ENCODE results near the gene PRODH. TPM values are rescaled to one million over a fixed set of nuclear protein-coding genes. Genes with fewer than 3 reads are reported as not detected.
A peak's percentile ranks its signal among the peaks of the same experiment; 100 is the strongest.
"Not testable (repeated sequence)": the region's sequence is repeated elsewhere in the genome, so short reads cannot be mapped to it uniquely, and the experiment has no call there.

PRODH gene
- total RNA-seq, 2 donors from 2014 or later = not detected

DNA sequence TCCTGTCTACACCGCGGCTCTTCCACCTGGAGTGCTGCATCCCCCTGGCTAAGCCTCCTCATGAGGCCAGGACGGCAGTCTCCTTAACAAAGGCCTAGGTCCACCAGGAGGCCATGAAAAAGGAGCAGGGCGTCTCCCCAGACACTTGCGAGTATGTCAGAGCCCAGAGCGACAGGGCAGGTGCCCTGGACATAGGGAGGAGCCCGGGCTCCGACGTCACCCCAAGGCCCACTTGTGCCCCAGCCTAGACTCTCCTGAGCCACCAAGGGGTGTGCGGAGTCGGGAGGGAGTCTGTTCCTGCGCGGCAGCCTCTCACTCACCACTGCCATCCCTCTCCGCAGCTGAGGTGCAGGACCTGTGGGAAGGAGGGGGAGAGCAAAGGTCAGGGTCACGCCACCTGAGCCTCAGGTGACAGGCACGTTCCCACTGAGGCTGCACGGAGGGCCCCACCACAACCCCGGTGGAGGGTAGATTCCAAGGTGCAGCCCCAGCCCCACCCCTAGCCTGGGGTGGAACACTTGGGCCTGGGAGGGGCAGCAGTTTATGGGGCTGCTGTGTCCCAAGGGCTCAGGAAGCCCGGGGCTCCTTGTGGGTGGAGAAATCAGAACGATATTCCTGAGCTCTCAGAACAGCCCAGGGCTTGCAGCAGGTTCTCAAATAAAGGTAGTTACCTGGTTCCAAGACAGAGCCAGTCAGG lies 10.6 kb downstream of the PRODH start:
- DNase-seq (no peak), ATAC-seq (no peak)
- no peaks in the 10 kb centered on the region for H3K36me3 Mint-ChIP-seq (ENCODE audit: low read depth)
- H3K9me3 ChIP-seq (ENCODE audit: control insufficient read depth, low read length, poor library complexity, severe bottlenecking) = no peaks in the 10 kb centered on the region
- H3K4me1 Mint-ChIP-seq = no peaks in the 10 kb centered on the region
- no peaks in the 10 kb centered on the region for H3K27me3 Mint-ChIP-seq
- H3K4me3 Mint-ChIP-seq = no peak overlapping the region
- H3K27ac Mint-ChIP-seq = no peak overlapping the region

DNA sequence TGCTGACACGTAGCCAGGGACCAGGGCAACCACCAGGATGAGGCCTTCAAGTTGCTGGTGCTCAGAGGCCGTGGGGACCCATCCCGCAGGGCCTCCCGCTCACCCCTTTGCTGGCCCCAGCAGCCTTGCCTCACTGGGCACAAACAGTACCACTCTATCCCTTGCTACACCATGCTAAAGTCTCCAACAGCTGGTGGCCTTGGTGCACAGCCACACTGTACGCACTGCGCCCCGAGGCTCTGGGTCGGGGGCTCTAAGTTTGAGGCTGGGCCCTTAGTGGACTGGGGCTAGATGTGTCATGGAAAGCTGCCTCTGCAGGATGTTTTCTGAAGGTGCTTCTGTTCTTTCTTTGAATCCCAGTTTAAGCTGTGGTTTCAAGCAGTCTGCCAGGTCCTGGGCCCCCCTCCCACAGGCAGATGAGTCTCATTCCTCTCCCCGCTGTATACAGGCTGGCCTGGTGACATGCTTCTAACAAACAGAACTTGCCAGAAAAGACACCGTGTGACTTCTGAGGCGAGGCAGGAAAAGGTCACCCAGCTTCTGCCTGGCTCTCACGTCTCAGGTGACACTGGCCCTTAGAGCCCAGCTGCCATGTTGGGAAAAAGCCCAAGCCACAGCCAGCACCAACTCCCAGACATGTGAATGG lies 15.7 kb downstream of the PRODH start:
- not testable (repeated sequence) for H3K36me3 Mint-ChIP-seq (ENCODE audit: low read depth); H3K4me3 Mint-ChIP-seq; H3K4me1 Mint-ChIP-seq; H3K27ac Mint-ChIP-seq; DNase-seq; H3K9me3 ChIP-seq (ENCODE audit: control insufficient read depth, low read length, poor library complexity, severe bottlenecking); H3K27me3 Mint-ChIP-seq; ATAC-seq

DNA sequence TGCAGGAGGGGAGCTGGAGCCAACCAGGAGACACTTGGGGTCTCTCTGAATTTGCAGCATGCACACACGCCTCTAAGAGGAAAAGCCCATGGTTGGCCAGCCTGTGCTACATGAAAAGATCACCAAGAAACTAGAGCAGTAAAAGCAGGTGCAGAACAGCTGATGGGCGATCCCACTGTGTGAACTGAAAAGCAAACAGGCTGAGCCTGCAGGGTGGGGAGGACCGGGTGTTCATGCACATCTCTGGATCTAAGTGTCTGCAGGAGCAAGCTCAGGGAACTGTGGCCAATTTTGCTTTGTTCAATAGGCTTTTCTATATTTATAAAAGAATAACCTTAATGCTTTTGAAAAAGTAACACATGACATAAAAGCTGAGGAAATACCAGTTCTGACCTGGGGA lies 18.3 kb downstream of the PRODH start:
- H3K36me3 Mint-ChIP-seq (ENCODE audit: low read depth); ATAC-seq; H3K4me3 Mint-ChIP-seq; H3K4me1 Mint-ChIP-seq; DNase-seq; H3K27ac Mint-ChIP-seq; H3K9me3 ChIP-seq (ENCODE audit: control insufficient read depth, low read length, poor library complexity, severe bottlenecking); H3K27me3 Mint-ChIP-seq: not testable (repeated sequence)

DNA sequence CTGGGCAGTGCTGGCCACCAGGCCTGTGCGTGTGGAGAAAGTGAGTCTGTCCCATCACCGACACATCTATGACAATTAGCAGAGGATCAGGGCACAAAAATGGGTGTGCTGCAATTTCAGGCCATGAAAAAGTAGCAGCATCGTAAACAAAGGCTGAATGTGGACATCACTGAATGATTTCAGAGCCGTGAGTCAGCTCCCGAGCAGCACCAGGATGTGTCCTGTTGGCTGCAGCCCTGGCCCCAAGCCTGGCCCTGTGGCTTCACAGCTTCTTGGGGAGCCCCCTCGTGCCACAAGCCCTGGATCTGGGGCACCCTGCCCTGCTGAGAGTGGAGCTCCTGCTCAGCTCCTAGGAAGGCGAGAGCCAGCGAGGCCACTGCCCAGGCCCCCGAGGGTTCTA lies 20.5 kb downstream of the PRODH start:
- H3K9me3 ChIP-seq (ENCODE audit: control insufficient read depth, low read length, poor library complexity, severe bottlenecking); ATAC-seq; H3K4me3 Mint-ChIP-seq; DNase-seq; H3K4me1 Mint-ChIP-seq; H3K27ac Mint-ChIP-seq; H3K27me3 Mint-ChIP-seq; H3K36me3 Mint-ChIP-seq (ENCODE audit: low read depth): not testable (repeated sequence)

DNA sequence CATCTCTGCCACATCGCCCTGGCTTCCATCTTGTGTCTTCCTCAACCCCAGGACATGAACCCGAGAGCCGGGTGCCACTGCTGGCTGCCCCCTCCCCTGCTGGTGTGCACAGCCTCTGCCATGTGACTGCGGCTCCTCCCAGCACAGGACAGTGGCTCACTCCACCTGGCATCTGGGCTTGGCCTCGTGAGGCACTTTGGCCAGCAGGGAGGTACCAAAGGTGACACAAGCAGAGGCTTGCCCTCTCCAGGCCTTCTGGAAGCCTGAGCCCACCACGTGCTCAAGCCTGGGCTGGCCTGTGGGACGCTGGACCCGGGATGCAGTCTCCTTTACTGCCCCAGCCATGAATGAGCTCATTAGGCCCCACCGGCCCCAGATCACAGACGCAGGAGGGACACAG lies 21.5 kb downstream of the PRODH start:
- not testable (repeated sequence) for H3K4me3 Mint-ChIP-seq; H3K4me1 Mint-ChIP-seq; ATAC-seq; DNase-seq; H3K9me3 ChIP-seq (ENCODE audit: control insufficient read depth, low read length, poor library complexity, severe bottlenecking); H3K27me3 Mint-ChIP-seq; H3K27ac Mint-ChIP-seq; H3K36me3 Mint-ChIP-seq (ENCODE audit: low read depth)

DNA sequence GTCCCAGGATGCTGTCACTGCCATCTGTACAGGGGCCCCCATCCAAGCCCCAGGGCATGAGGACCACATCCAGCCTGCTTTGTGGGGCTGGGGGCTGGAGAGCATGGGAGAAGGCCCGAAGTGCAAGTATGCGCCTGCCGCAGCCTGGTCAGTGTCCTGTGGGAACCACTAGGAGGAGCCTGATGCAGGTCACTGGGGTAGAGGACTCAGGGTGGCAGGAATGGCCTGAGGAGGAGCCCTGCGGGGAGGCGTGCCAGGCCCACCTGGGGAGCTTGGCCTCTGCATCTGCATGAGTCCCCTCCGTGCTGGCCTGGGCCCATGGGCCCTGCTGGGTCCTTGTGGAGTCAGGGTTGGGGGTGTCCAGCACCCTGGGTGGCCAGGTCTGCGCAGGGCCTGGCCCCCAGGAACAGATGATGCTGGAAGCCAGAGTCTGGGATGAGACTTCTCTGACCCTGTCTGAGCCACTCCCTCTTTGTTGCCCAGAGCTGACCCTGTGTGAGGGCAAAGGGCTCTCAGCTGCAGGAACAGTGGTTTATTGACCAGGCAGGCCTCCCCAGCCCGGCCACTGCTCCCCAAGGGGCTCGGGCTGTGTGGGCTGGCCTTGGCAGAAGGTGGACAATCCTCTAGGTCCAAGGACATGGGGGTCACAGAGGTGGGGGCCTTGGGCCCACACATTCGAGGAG lies 23.7 kb downstream of the PRODH start:
- H3K4me1 Mint-ChIP-seq; H3K27me3 Mint-ChIP-seq; H3K9me3 ChIP-seq (ENCODE audit: control insufficient read depth, low read length, poor library complexity, severe bottlenecking); H3K4me3 Mint-ChIP-seq; ATAC-seq; H3K36me3 Mint-ChIP-seq (ENCODE audit: low read depth); H3K27ac Mint-ChIP-seq; DNase-seq: not testable (repeated sequence)

DNA sequence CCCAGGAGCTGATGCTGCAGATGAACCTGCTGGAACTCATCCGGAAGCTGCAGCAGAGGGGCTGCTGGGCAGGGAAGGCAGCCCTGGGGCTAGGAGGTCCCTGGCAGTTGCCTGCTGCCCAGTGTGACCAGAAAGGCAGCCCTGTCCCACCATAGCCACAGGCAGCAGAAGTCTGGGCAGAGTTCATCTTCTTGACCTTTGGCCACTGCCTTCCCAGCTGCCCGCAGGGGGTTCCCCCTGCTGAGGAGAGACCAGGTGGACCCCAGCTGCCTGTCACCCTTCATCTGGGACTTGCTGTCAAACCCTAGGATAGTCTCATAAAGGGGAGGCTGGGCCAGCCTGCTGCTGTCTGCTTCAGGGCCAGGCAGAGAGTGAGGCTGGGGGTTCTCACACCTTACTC lies 24.6 kb downstream of the PRODH start:
- H3K27ac Mint-ChIP-seq; ATAC-seq; H3K27me3 Mint-ChIP-seq; H3K36me3 Mint-ChIP-seq (ENCODE audit: low read depth); H3K4me3 Mint-ChIP-seq; H3K4me1 Mint-ChIP-seq; DNase-seq; H3K9me3 ChIP-seq (ENCODE audit: control insufficient read depth, low read length, poor library complexity, severe bottlenecking): not testable (repeated sequence)

DNA sequence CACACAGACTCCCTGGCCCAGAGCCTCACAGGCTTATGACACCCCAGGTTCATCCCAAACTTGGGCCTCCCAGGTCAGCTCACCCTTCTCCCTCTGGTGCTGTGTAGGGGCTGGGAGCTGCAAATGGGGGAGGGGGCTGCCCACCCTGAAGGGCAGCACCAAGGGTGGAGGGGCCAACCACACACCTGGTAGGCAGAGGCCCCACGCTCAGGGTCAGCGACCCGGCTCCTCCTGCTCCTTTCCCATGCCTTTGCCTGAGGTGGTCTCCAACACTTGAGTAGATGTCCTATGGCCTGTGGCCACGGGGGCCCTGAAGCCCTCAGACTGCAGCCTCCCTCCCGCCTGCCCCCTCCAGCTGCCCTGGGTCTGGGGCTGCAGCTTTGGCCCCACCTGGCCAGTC lies 26.5 kb downstream of the PRODH start:
- H3K9me3 ChIP-seq (ENCODE audit: control insufficient read depth, low read length, poor library complexity, severe bottlenecking) = no peaks in the 10 kb centered on the region
- no peak overlapping the region for H3K4me3 Mint-ChIP-seq
- no peak overlapping the region for H3K27ac Mint-ChIP-seq
- no peaks in the 10 kb centered on the region for H3K4me1 Mint-ChIP-seq
- DNase-seq (no peak), ATAC-seq (no peak)
- no peaks in the 10 kb centered on the region for H3K36me3 Mint-ChIP-seq (ENCODE audit: low read depth)
- no peaks in the 10 kb centered on the region for H3K27me3 Mint-ChIP-seq

DNA sequence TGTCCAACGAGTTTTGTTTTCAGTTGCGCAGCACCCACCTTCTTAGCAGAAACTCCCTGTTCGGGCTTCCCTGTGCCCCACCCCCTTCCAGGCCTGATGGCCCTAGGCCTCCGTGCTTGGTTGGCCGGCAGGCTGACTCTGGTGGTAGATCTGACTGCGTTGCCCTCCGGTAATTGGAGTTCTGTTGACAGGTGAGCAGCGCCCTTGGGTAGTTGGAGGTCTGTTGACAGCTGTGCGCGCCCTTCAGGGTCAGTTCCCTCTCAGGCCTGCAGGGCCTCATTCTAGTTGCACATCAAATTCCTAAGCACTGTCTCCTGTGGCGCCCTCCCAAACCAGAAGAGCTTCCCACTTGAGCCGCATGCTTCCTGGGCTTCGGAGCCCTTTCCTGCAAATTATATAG lies 29.2 kb downstream of the PRODH start:
- H3K9me3 ChIP-seq (ENCODE audit: control insufficient read depth, low read length, poor library complexity, severe bottlenecking) = no peaks in the 10 kb centered on the region
- H3K4me1 Mint-ChIP-seq = no peaks in the 10 kb centered on the region
- DNase-seq (no peak), ATAC-seq (no peak)
- no peaks in the 10 kb centered on the region for H3K27me3 Mint-ChIP-seq
- H3K4me3 Mint-ChIP-seq = no peak overlapping the region
- H3K27ac Mint-ChIP-seq = no peak overlapping the region
- H3K36me3 Mint-ChIP-seq (ENCODE audit: low read depth) = no peaks in the 10 kb centered on the region

DNA sequence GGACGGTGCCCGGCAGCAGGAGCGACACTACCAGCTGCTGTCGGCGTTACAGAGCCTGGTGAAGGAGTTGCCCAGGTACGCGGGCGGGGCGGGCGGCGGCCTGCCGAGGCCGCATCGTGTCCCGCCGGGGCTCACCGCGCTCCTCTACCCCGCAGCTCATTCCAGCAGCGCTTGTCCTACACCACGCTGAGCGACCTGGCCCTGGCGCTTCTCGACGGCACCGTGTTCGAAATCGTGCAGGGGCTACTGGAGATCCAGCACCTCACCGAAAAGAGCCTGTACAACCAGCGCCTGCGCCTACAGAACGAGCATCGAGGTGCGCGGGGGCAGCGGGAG lies 29.7 kb downstream of the PRODH start:
- not testable (repeated sequence) for H3K27ac Mint-ChIP-seq, ATAC-seq

DNA sequence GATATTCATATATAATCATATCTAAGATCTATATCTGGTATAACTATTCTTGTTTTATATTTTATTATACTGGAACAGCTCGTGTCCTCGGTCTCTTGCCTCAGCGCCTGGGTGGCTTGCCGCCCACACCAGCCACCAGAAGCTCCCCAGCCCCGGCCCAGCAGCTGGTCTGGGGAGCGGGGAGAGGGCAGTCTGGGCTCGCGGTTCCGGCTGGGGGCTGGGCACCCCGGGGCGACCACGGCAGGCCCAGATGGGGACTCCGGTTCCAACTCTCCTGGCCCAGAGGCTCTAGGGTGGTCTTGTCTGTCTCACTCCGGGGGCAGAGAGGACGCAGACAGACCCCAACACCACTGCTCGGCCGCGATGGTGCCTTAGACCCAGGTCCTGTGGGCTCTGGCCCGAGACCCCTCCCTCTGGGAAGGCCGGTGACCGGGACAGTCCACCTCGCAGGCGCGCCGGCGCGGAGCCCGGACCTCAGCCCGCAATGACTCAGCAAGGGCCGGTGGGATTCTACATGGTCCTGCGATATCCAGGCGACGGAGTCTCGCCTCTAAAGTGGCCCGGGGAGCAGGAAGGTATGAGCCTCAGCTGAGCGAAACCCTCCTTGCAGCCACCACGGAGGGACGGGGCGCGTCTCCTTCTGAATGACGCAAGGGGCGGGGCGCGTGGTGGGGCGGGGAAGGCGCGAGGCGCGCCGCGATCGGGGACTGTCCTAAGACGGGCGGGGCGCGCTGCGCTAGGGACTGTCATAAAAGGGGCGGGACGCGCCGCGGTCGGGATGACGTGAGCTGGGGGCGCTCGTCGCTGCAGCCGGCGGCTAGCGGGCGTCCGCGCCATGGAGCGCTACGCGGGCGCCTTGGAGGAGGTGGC lies 30.3 kb downstream of the PRODH start, which contains the start of gene DGCR6:
DGCR6 (plus strand) TSS at position 781 of the 870 bp plus-strand sequence; CDS start at position 836, 55 bp downstream.
- H3K4me1 Mint-ChIP-seq = no peaks in the 10 kb centered on the region
- H3K27me3 Mint-ChIP-seq = no peaks in the 10 kb centered on the region
- H3K4me3 Mint-ChIP-seq = no peak within 1 kb of the TSS
- no peaks in the 10 kb centered on the region for H3K36me3 Mint-ChIP-seq (ENCODE audit: low read depth)
- ATAC-seq (peak; percentile 97), DNase-seq (no peak)
- no peaks in the 10 kb centered on the region for H3K9me3 ChIP-seq (ENCODE audit: control insufficient read depth, low read length, poor library complexity, severe bottlenecking)
- no peak within 1 kb of the TSS for H3K27ac Mint-ChIP-seq

More for the DNA sequence above, 29.7 kb downstream of the PRODH start:
- not testable (repeated sequence) for H3K4me3 Mint-ChIP-seq; DNase-seq; H3K4me1 Mint-ChIP-seq; H3K27me3 Mint-ChIP-seq; H3K9me3 ChIP-seq (ENCODE audit: control insufficient read depth, low read length, poor library complexity, severe bottlenecking); H3K36me3 Mint-ChIP-seq (ENCODE audit: low read depth)

DNA sequence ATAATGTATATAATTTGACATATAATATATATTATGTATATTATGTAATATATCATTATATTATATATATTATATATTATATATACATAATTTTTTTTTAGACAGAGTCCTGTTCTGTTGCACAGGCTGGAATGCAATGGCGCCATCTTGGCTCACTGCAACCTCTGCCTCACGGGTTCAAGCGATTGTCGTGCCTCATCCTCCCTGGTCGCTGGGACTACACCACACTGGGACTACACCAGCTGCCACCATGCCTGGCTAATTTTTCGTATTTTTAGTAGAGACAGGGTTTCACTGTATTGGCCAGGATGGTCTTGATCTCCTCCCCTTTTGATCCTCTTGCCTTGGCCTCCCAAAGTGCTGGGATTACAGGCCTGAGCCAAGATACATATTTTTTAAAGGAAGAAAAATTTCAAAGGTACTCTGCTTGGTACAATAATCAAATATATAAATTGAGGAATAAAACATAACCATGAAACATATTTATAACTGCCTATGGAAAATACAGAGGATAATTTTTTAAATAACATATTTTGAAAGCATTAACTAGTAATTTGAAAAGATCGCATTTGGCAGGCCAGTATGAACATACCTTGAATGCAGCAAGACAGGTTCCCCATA lies 39.9 kb downstream of the PRODH start:
- not testable (repeated sequence) for ATAC-seq; H3K36me3 Mint-ChIP-seq (ENCODE audit: low read depth); H3K27me3 Mint-ChIP-seq; H3K9me3 ChIP-seq (ENCODE audit: control insufficient read depth, low read length, poor library complexity, severe bottlenecking); DNase-seq; H3K4me1 Mint-ChIP-seq; H3K27ac Mint-ChIP-seq; H3K4me3 Mint-ChIP-seq

DNA sequence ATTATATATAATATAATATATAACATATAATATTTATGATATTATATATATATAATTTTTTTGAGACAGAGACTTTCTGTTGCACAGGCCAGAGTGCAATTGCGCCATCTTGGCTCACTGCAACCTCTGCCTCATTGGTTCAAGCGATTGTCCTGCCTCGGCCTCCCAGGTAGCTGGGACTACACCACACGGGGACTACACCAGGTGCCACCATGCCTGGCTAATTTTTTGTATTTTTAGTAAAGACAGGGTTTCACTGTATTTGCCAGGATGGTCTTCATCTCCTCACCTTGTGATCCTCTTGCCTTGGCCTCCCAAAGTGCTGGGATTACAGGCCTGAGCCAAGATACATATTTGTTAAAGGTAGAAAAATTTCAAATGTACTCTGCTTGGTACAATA lies 42.3 kb downstream of the PRODH start:
- not testable (repeated sequence) for H3K27ac Mint-ChIP-seq; H3K27me3 Mint-ChIP-seq; H3K9me3 ChIP-seq (ENCODE audit: control insufficient read depth, low read length, poor library complexity, severe bottlenecking); ATAC-seq; H3K4me3 Mint-ChIP-seq; H3K36me3 Mint-ChIP-seq (ENCODE audit: low read depth); H3K4me1 Mint-ChIP-seq; DNase-seq

Data from T-helper 17 cell (primary cell).